Measurements from ENCODE around the gene MBD3L3. TPM values are rescaled to one million over a fixed set of nuclear protein-coding genes. Genes with fewer than 3 reads are reported as not detected.
"Not testable (repeated sequence)": the region's sequence is repeated elsewhere in the genome, so short reads cannot be mapped to it uniquely, and the experiment has no call there.

Gene MBD3L3
- total RNA-seq, 1 experiment from 2014 or later: not detected

DNA sequence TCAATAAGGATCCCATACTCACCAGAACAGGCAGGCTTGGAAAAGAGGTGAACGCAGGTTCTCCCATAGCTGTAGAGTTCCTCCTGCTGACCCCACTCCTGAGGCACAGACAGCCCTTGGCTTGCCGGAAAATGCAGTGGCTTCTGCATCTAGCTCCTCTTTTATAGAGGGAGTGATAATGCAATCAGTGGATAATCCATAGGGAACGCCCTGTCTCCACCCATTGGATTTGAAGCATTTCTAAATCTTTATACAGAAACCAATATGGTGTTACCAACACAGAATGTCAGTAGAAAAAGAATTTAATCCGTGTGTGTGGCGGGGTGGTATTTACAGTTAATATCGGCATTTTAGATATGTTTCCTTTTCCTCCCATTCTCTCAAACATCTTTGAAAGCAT, 37.1 kb downstream of the MBD3L3 start, which contains the start of gene MBD3L2B:
Gene MBD3L2B, minus strand, starts transcription at position 101 of the 400 bp plus-strand sequence. Its CDS starts 34 bp downstream, at position 67.
- H3K4me3 ChIP-seq, H3K27me3 ChIP-seq, H3K9me3 ChIP-seq, H3K36me3 ChIP-seq, DNase-seq: not testable (repeated sequence)

DNA sequence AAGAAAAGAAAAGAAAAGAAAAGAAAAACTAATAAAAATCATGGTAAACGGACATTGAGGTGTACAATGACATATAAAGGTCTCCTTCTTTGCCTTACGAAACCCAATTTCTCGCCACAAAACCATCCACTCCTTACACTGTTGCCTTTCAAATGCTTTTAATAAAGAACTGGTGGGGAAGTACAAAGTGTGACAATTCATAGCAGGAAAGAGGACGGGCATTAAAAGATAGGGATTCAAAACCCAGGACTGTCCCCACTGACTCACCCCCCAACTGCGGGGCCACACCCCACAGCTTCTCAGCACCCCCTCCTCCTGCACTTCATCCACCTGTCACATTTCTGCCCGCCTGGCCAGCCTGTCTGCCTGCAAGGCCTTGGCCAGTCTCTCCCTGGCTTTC, 39.6 kb downstream of the MBD3L3 start:
- Histone ChIP-seq H3K4me3 (no peak overlapping the region), H3K27me3 (no peaks in the 10 kb centered on the region), H3K9me3 (peaks cover 10% of the 10 kb centered on the region), H3K36me3 (no peaks in the 10 kb centered on the region)
- DNase-seq: no peak

DNA sequence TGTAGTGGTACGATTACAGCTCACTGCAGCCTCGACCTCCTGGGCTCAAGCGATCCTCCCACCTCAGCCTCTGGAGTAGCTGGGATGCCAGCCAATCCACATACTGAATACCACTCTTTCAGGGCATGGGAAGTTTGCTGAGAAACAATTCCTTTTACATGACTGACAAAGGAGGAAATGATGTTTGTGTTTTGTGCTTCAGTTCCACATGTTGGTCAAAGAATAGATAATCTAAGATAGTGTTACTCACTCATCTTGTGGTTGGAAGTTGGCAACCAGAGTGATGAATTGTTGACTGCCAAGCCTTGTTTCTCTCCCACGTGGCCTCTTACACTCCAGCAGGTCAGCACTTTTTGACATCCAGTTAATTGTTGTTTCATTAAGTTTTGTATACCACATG, 44.8 kb downstream of the MBD3L3 start:
- Histone ChIP-seq H3K27me3 (no peaks in the 10 kb centered on the region), H3K36me3 (no peaks in the 10 kb centered on the region), H3K4me3 (no peak overlapping the region), H3K9me3 (peaks cover 12% of the 10 kb centered on the region)
- peak; percentile 84 for DNase-seq

DNA sequence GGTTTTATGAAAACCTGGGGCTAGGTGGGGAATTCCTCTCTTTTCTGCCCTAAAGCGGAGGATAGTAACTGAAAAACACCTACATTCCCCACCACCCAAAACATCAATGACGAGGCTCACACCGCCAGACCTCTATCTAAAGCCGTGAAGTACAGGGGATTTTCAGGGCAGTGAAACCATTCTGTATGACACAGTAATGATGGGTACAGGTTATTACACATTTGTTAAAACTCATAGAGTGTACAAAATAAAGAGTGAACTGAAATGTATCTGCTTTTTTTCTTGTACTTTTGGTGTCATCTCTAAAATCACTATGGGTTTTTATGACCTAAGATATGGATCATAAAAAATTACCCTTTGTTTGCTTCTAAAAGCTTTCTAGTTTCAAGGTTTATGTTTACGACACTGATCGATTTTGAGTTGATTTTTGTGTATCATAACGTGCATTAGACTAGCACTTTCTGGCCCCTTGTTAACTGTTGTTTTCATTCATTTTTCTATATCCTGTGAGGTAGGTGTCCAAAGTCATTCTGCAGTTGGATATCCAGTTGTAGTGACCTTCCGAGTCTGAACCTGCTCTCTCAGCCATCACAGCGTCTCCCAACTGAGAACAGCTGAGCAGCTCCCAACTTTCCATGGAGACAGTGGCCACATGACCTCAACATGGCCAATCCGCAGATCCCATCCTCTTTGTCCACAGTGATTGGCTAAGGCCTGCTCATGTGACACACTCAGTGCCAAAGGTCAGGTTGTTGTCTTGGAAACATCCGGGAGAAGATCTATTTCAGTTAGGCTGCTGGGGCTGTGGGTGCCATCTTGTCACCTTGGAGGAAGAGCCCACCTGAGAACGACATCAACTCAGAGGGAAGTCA, 47.5 kb downstream of the MBD3L3 start:
- H3K9me3 ChIP-seq: peaks cover 12% of the 10 kb centered on the region
- H3K36me3 ChIP-seq: no peaks in the 10 kb centered on the region
- H3K27me3 ChIP-seq: no peaks in the 10 kb centered on the region
- no peak for DNase-seq
- H3K4me3 ChIP-seq: no peak overlapping the region

DNA sequence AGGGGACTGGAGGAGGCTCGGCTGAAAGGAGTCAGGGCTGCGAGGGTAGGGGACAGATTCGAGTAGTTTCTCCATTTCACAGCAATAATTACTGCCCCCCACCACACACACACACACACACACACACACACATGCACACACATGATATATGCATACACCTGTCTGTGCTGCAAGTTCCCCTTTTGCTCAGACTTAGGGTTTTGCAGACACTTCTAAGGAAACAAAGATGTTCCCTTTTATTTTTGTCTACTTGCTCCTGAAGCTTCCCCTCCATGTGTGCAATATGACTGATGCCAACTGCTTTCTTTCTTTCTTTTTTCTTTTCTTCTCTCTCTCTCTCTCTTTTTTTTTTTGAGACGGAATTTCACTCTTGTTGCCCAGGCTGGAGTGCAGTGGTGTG, 50.6 kb downstream of the MBD3L3 start:
- H3K9me3 ChIP-seq: 0 out of 2 replicates have a peak, but pooled peaks cover 2% of the 10 kb centered on the region
- no peak for DNase-seq
- H3K27me3 ChIP-seq: no peaks in the 10 kb centered on the region; the same call in 1 of the 2 replicates
- no peaks in the 10 kb centered on the region for H3K36me3 ChIP-seq
- no peak overlapping the region for H3K4me3 ChIP-seq

Other genes with a start within 250 kb of the MBD3L3 start
- gene ADGRE1, start 171.1 kb downstream of the MBD3L3 start, total RNA-seq (2014; rRNA removed; shearing (Covaris generic); ENCODE audit: low replicate concordance): 17.3 and 17.8 TPM in 2 replicates
- gene MBD3L2B, start 37.2 kb downstream of the MBD3L3 start, total RNA-seq (2014; rRNA removed; shearing (Covaris generic); ENCODE audit: low replicate concordance): not detected in 2 replicates
- gene MBD3L5, start 28.1 kb downstream of the MBD3L3 start, total RNA-seq (2014; rRNA removed; shearing (Covaris generic); ENCODE audit: low replicate concordance): not detected in 2 replicates
- gene MBD3L4, start 18.5 kb downstream of the MBD3L3 start, total RNA-seq (2014; rRNA removed; shearing (Covaris generic); ENCODE audit: low replicate concordance): not detected in 2 replicates
- gene MBD3L2, start 9.4 kb downstream of the MBD3L3 start, total RNA-seq (2014; rRNA removed; shearing (Covaris generic); ENCODE audit: low replicate concordance): not detected in 2 replicates
- 8.7 and 13.1 TPM in 2 replicates for gene ZNF557, start 11.0 kb upstream of the MBD3L3 start, total RNA-seq (2014; rRNA removed; shearing (Covaris generic); ENCODE audit: low replicate concordance)
- gene INSR, start 235.7 kb upstream of the MBD3L3 start, total RNA-seq (2014; rRNA removed; shearing (Covaris generic); ENCODE audit: low replicate concordance): 3.9 and 7.6 TPM in 2 replicates

Data from MG63 (cell line).